Hepatic stellate cell (primary cell): Measurements from ENCODE around the gene KCNJ10.

Experiments used
- DNase-seq: peaks from one replicate; pipeline ENCODE4 v3.0.0; 2011; ENCODE audit warnings: low spot score

Gene KCNJ10

GRCh38 chr1:159990005-159990404 is 80.0 kb downstream of the KCNJ10 start:
- no peak for DNase-seq

GRCh38 chr1:159989581-159989980 is 80.4 kb downstream of the KCNJ10 start:
- no peak for DNase-seq

GRCh38 chr1:159988006-159988405 is 82.0 kb downstream of the KCNJ10 start:
- no peak for DNase-seq

GRCh38 chr1:159987186-159987585 is 82.8 kb downstream of the KCNJ10 start:
- DNase-seq = no peak

GRCh38 chr1:159986531-159986930 is 83.4 kb downstream of the KCNJ10 start:
- no peak for DNase-seq

GRCh38 chr1:159986093-159986492 is 83.9 kb downstream of the KCNJ10 start:
- no peak for DNase-seq

- DNase-seq = no peak
Measured at GRCh38 chr1:159985473-159985872, 84.5 kb downstream of the KCNJ10 start.

GRCh38 chr1:159983681-159984080 is 86.3 kb downstream of the KCNJ10 start:
- no peak for DNase-seq

- DNase-seq = no peak
Measured at GRCh38 chr1:159982280-159982679, 87.7 kb downstream of the KCNJ10 start.

- DNase-seq = no peak
Measured at GRCh38 chr1:159981351-159982055, 88.5 kb downstream of the KCNJ10 start.

GRCh38 chr1:159980786-159981185 is 89.2 kb downstream of the KCNJ10 start:
- no peak for DNase-seq

- no peak for DNase-seq
Measured at GRCh38 chr1:159980076-159980475, 89.9 kb downstream of the KCNJ10 start.

GRCh38 chr1:159979257-159979656 is 90.7 kb downstream of the KCNJ10 start:
- DNase-seq = no peak

- DNase-seq = no peak
Measured at GRCh38 chr1:159978107-159978398, 91.9 kb downstream of the KCNJ10 start.

GRCh38 chr1:159977364-159978106 is 92.4 kb downstream of the KCNJ10 start:
- DNase-seq = no peak

- no peak for DNase-seq
Measured at GRCh38 chr1:159974350-159974965, 95.5 kb downstream of the KCNJ10 start.

- no peak for DNase-seq
Measured at GRCh38 chr1:159973350-159973940, 96.5 kb downstream of the KCNJ10 start.

- DNase-seq = no peak
Measured at GRCh38 chr1:159972443-159973205, 97.3 kb downstream of the KCNJ10 start.

GRCh38 chr1:159970932-159971342 is 99.0 kb downstream of the KCNJ10 start:
- no peak for DNase-seq

- no peak for DNase-seq
Measured at GRCh38 chr1:159968901-159969300, 101.1 kb downstream of the KCNJ10 start.

GRCh38 chr1:159965263-159965662 is 104.7 kb downstream of the KCNJ10 start:
- DNase-seq = no peak

GRCh38 chr1:159964144-159964543 is 105.8 kb downstream of the KCNJ10 start:
- no peak for DNase-seq
